OCI-LY7 (cell line): ENCODE data around the gene SCFD2.

ENCODE experiments used
- EZH2phosphoT487 ChIP-seq: fragments of 200-600 bp; sonication (generic); IDR thresholded peaks from 2 replicates; pipeline ENCODE4 v1.6.1; 2018; ENCODE audit warnings: low read depth, borderline replicate concordance, mild to moderate bottlenecking, mixed run types, antibody characterized with exemption, low read length, moderate library complexity, mixed read lengths
- TF ChIP-seq, protein P1 (sequence below): fragments of 200-600 bp; sonication (generic); conservative IDR thresholded peaks from 2 replicates; pipeline ENCODE4 v1.5.1; 2014; ENCODE audit warnings: mild to moderate bottlenecking, antibody characterized with exemption, low read length, moderate library complexity, mixed read lengths

DNA sequence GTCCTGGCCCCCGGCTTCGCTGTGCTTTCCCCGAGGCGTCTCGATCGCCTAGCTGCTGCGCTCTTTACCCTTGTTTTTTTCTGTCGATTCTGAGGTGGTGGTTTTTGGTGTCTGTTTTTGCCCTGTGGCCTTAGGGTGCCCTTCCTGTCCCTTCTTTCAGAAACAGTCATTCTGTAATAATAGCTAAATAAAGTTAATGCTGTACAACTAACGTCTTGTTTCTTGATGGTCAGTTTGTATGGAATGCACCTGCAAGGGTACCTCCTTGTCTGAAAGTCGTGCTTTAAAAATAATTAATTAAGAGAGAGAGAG, 12.3 kb upstream of the SCFD2 start:
- TF ChIP-seq, protein P1, sequence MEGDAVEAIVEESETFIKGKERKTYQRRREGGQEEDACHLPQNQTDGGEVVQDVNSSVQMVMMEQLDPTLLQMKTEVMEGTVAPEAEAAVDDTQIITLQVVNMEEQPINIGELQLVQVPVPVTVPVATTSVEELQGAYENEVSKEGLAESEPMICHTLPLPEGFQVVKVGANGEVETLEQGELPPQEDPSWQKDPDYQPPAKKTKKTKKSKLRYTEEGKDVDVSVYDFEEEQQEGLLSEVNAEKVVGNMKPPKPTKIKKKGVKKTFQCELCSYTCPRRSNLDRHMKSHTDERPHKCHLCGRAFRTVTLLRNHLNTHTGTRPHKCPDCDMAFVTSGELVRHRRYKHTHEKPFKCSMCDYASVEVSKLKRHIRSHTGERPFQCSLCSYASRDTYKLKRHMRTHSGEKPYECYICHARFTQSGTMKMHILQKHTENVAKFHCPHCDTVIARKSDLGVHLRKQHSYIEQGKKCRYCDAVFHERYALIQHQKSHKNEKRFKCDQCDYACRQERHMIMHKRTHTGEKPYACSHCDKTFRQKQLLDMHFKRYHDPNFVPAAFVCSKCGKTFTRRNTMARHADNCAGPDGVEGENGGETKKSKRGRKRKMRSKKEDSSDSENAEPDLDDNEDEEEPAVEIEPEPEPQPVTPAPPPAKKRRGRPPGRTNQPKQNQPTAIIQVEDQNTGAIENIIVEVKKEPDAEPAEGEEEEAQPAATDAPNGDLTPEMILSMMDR: no peak
- no peak for TF ChIP-seq EZH2phosphoT487
